ENCODE measurements around the gene BMAL2. TPM values are rescaled to one million over a fixed set of nuclear protein-coding genes. Genes with fewer than 3 reads are reported as not detected.

BMAL2 gene
- 68.2 and 71.2 TPM in 2 replicates for total RNA-seq (2022)
- percentile 95 among the genes with signal in this experiment for Bru-seq, nascent RNA
- BruChase-seq, experiment 1, labeled RNA remaining after a 6-hour chase = percentile 89 among the genes with signal in this experiment
- percentile 81 among the genes with signal in this experiment for BruChase-seq, experiment 2, labeled RNA remaining after a 2-hour chase
- long read RNA-seq, transcript ARNTL2-202 (17 exons, 2,291 nt) = minor isoform, 5 of 51 reads
- long read RNA-seq, transcript ARNTL2-201 (15 exons, 1,843 nt) = major isoform, 11 of 51 reads
- long read RNA-seq, partial matches to known transcripts = 5 of 51 reads
- long read RNA-seq, other reads (novel, unspliced or antisense) = 28 of 51 reads

GRCh38 chr12:27332714-27333402 is at the start of gene BMAL2:
Gene BMAL2 (plus strand): TSS chr12:27332836. CDS start chr12:27333073, 237 bp downstream.
- Mint-ChIP-seq H3K27me3 (ENCODE audit: unreplicated experiment) (no peaks in the 10 kb centered on the region), H3K27ac (ENCODE audit: unreplicated experiment) (peak within 1 kb of the TSS; percentile 98), H3K36me3 (ENCODE audit: insufficient read depth, unreplicated experiment) (peaks cover 66% of the 10 kb centered on the region), H3K4me1 (ENCODE audit: low read depth, unreplicated experiment) (peaks cover 55% of the 10 kb centered on the region), H3K9me3 (ENCODE audit: low read depth, unreplicated experiment) (no peaks in the 10 kb centered on the region), H3K4me3 (ENCODE audit: low read depth, unreplicated experiment) (peak within 1 kb of the TSS; percentile 81)
- CTCF ChIA-PET = no interaction called here
- intact Hi-C loops (cut with micrococcal nuclease; ENCODE audit: unreplicated experiment) = loop anchor here (2.0 to 5.0 kb wide), 2 partner anchors 52 to 189 kb away; partner anchors contain the start of gene PPFIBP1
- DNase-seq = peak; percentile 67
- TF ChIP-seq CTCF (IDR thresholded peaks at IDR 0.05; ENCODE audit: unreplicated experiment) = no peak
- no TSS peak for BruUV-seq (replicated peaks)

GRCh38 chr12:27284021-27284420 is 48.6 kb upstream of the BMAL2 start:
- CTCF ChIA-PET = no interaction called here
- Mint-ChIP-seq H3K27me3 (ENCODE audit: unreplicated experiment) (no peaks in the 10 kb centered on the region), H3K36me3 (ENCODE audit: insufficient read depth, unreplicated experiment) (no peaks in the 10 kb centered on the region), H3K9me3 (ENCODE audit: low read depth, unreplicated experiment) (no peaks in the 10 kb centered on the region), H3K4me1 (ENCODE audit: low read depth, unreplicated experiment) (peaks cover 7% of the 10 kb centered on the region), H3K4me3 (ENCODE audit: low read depth, unreplicated experiment) (no peak overlapping the region), H3K27ac (ENCODE audit: unreplicated experiment) (no peak overlapping the region)
- intact Hi-C loops (cut with micrococcal nuclease; ENCODE audit: unreplicated experiment) = no loop called here
- no peak for TF ChIP-seq CTCF (IDR thresholded peaks at IDR 0.05; ENCODE audit: unreplicated experiment)
- BruUV-seq (replicated peaks) = no TSS peak
- no peak for DNase-seq

- H3K9me3 Mint-ChIP-seq (ENCODE audit: low read depth, unreplicated experiment) = no peaks in the 10 kb centered on the region
Observed at GRCh38 chr12:27284751-27285150, 47.9 kb upstream of the BMAL2 start.

GRCh38 chr12:27285403-27285802 is 47.2 kb upstream of the BMAL2 start:
- peaks cover 7% of the 10 kb centered on the region for H3K4me1 Mint-ChIP-seq (ENCODE audit: low read depth, unreplicated experiment)
- H3K36me3 Mint-ChIP-seq (ENCODE audit: insufficient read depth, unreplicated experiment) = no peaks in the 10 kb centered on the region
- no peak overlapping the region for H3K4me3 Mint-ChIP-seq (ENCODE audit: low read depth, unreplicated experiment)
- TF ChIP-seq CTCF (IDR thresholded peaks at IDR 0.05; ENCODE audit: unreplicated experiment) = no peak
- BruUV-seq (replicated peaks) = no TSS peak
- H3K27me3 Mint-ChIP-seq (ENCODE audit: unreplicated experiment) = no peaks in the 10 kb centered on the region
- H3K9me3 Mint-ChIP-seq (ENCODE audit: low read depth, unreplicated experiment) = no peaks in the 10 kb centered on the region
- CTCF ChIA-PET = interaction anchor here (1.5 kb wide), 1 partner anchor 270 kb away, joined by 3 read pairs; no protein-coding TSS in a partner anchor
- intact Hi-C loops (cut with micrococcal nuclease; ENCODE audit: unreplicated experiment) = no loop called here
- no peak for DNase-seq
- no peak overlapping the region for H3K27ac Mint-ChIP-seq (ENCODE audit: unreplicated experiment)

More at GRCh38 chr12:27284751-27285150, 47.9 kb upstream of the BMAL2 start:
- H3K4me1 Mint-ChIP-seq (ENCODE audit: low read depth, unreplicated experiment) = peaks cover 7% of the 10 kb centered on the region
- no peak for TF ChIP-seq CTCF (IDR thresholded peaks at IDR 0.05; ENCODE audit: unreplicated experiment)
- H3K36me3 Mint-ChIP-seq (ENCODE audit: insufficient read depth, unreplicated experiment) = no peaks in the 10 kb centered on the region
- no peak overlapping the region for H3K27ac Mint-ChIP-seq (ENCODE audit: unreplicated experiment)
- H3K27me3 Mint-ChIP-seq (ENCODE audit: unreplicated experiment) = no peaks in the 10 kb centered on the region
- CTCF ChIA-PET = interaction anchor here (1.5 kb wide), 1 partner anchor 269 kb away, joined by 3 read pairs; no protein-coding TSS in a partner anchor
- intact Hi-C loops (cut with micrococcal nuclease; ENCODE audit: unreplicated experiment) = no loop called here
- DNase-seq = no peak
- no peak overlapping the region for H3K4me3 Mint-ChIP-seq (ENCODE audit: low read depth, unreplicated experiment)
- no TSS peak for BruUV-seq (replicated peaks)
